Caco-2 (cell line): ENCODE data around the gene HOMER1. TPM values are rescaled to one million over a fixed set of nuclear protein-coding genes. Genes with fewer than 3 reads are reported as not detected.

Experiments used
- BruUV-seq: library from RNA; stranded (reverse); fragments of 400-500 nt; replicated peaks from 2 replicates; lab custom pipeline; 2021; lab: Mats Ljungman, UMichigan
- CTCF ChIA-PET: fragments of 300-600 bp; sonication (Branson Sonifier 250); formaldehyde crosslinking; loops from one replicate; lab custom pipeline; 2022; ENCODE audit warnings: antibody characterized with exemption; lab: Charles Lee
- POLR2A ChIA-PET: fragments of 300-600 bp; sonication (Branson Sonifier 250); formaldehyde crosslinking; loops from one replicate; lab custom pipeline; 2022; ENCODE audit warnings: antibody characterized with exemption; lab: Charles Lee
- DNase-seq, 2 experiments: peaks; one replicate each; pipeline versions ENCODE4 v3.0.0 to v3.0.0-alpha.2; 2020 to 2022
- H3K27me3 ChIP-seq: replicated peaks from 2 replicates; pipeline ENCODE4 v1.6.0; 2011; ENCODE audit warnings: low read length; ENCODE audit not compliant: control insufficient read depth, insufficient read depth
- H3K36me3 ChIP-seq: 2 replicates; pipeline ENCODE4 v1.5.1; 2011; ENCODE audit warnings: low read length; ENCODE audit not compliant: control insufficient read depth, insufficient read depth
- H3K4me1 ChIP-seq: fragments of 250-450 bp; sonication (Bioruptor Pico); 2 replicates; pipeline ENCODE4 v1.5.1; 2020; ENCODE audit warnings: mild to moderate bottlenecking
- H3K4me3 ChIP-seq: 2 replicates; pipeline ENCODE4 v1.5.1; 2011; ENCODE audit warnings: low read depth, mild to moderate bottlenecking, control low read depth, low read length
- H3K9me3 ChIP-seq: fragments of 250-450 bp; sonication (Bioruptor Pico); 2 replicates; pipeline ENCODE4 v1.5.1; 2020; ENCODE audit warnings: mild to moderate bottlenecking, moderate library complexity
- H3K27ac Mint-ChIP-seq: one replicate; pipeline ENCODE4 v1.8.0; 2022; ENCODE audit warnings: mixed read lengths; ENCODE audit not compliant: unreplicated experiment
- H3K27me3 Mint-ChIP-seq: one replicate; pipeline ENCODE4 v1.8.0; 2022; ENCODE audit warnings: mixed read lengths; ENCODE audit not compliant: insufficient read depth, unreplicated experiment
- H3K36me3 Mint-ChIP-seq: one replicate; pipeline ENCODE4 v1.8.0; 2022; ENCODE audit warnings: mild to moderate bottlenecking, mixed read lengths; ENCODE audit not compliant: insufficient read depth, unreplicated experiment
- H3K4me1 Mint-ChIP-seq: one replicate; pipeline ENCODE4 v1.8.0; 2022; ENCODE audit warnings: low read depth, mixed read lengths; ENCODE audit not compliant: unreplicated experiment
- H3K4me3 Mint-ChIP-seq: one replicate; pipeline ENCODE4 v1.8.0; 2022; ENCODE audit warnings: mild to moderate bottlenecking, moderate library complexity, mixed read lengths; ENCODE audit not compliant: unreplicated experiment
- H3K9me3 Mint-ChIP-seq: one replicate; pipeline ENCODE4 v1.8.0; 2022; ENCODE audit warnings: mixed read lengths; ENCODE audit not compliant: unreplicated experiment
- intact Hi-C: fragments of 100-400 bp; cut with micrococcal nuclease; formaldehyde crosslinking; loops from one replicate; pipeline ENCODE4 v1.10.0; 2022; ENCODE audit not compliant: unreplicated experiment
- total RNA-seq: library from RNA; stranded (reverse); gene quantifications from 2 replicates; pipeline ENCODE4 v1.2.3, GENCODE V29; 2022
- TF ChIP-seq, protein P1 (sequence below), 2 experiments: fragments of 200-600 bp in 1 of 2; IDR thresholded peaks; 1 replicate in 1 of 2; 2 replicates in 1 of 2; pipeline versions ENCODE4 v1.5.1 to v1.8.0; 2011 to 2022; ENCODE audit warnings: antibody characterized with exemption in 1 of 2, control low read depth in 1 of 2, inconsistent platforms in 1 of 2, low read depth in 1 of 2, low read length in 1 of 2, mild to moderate bottlenecking in 1 of 2, moderate library complexity in 1 of 2; ENCODE audit not compliant: insufficient read depth in 1 of 2, severe bottlenecking in 1 of 2, unreplicated experiment in 1 of 2

HOMER1 gene
- total RNA-seq, 1 experiment from 2014 or later = 22.2 TPM

GRCh38 chr5:79418276-79418675, 95.7 kb downstream of the HOMER1 start:
- Mint-ChIP-seq H3K9me3 (no peaks in the 10 kb centered on the region), H3K4me1 (no peaks in the 10 kb centered on the region), H3K27me3 (no peaks in the 10 kb centered on the region), H3K27ac (no peak overlapping the region), H3K36me3 (no peaks in the 10 kb centered on the region), H3K4me3 (no peak overlapping the region)
- DNase-seq = no peak
- BruUV-seq = no TSS peak
- CTCF ChIA-PET = no interaction called here
- H3K27me3 ChIP-seq = no peaks in the 10 kb centered on the region
- POLR2A ChIA-PET = no interaction called here
- H3K4me3 ChIP-seq = no peak overlapping the region
- intact Hi-C loops = no loop called here
- no peaks in the 10 kb centered on the region for H3K4me1 ChIP-seq
- TF ChIP-seq, protein P1, sequence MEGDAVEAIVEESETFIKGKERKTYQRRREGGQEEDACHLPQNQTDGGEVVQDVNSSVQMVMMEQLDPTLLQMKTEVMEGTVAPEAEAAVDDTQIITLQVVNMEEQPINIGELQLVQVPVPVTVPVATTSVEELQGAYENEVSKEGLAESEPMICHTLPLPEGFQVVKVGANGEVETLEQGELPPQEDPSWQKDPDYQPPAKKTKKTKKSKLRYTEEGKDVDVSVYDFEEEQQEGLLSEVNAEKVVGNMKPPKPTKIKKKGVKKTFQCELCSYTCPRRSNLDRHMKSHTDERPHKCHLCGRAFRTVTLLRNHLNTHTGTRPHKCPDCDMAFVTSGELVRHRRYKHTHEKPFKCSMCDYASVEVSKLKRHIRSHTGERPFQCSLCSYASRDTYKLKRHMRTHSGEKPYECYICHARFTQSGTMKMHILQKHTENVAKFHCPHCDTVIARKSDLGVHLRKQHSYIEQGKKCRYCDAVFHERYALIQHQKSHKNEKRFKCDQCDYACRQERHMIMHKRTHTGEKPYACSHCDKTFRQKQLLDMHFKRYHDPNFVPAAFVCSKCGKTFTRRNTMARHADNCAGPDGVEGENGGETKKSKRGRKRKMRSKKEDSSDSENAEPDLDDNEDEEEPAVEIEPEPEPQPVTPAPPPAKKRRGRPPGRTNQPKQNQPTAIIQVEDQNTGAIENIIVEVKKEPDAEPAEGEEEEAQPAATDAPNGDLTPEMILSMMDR (IDR thresholded peaks at IDR 0.05; ENCODE audit: insufficient read depth in 1 of 2, low read depth in 1 of 2, low read length in 1 of 2, severe bottlenecking in 1 of 2, unreplicated experiment in 1 of 2) = no peak
- no peaks in the 10 kb centered on the region for H3K9me3 ChIP-seq
- H3K36me3 ChIP-seq = no peaks in the 10 kb centered on the region

GRCh38 chr5:79417495-79417894, 96.4 kb downstream of the HOMER1 start:
- Histone ChIP-seq H3K36me3 (no peaks in the 10 kb centered on the region), H3K9me3 (no peaks in the 10 kb centered on the region), H3K4me3 (no peak overlapping the region), H3K4me1 (no peaks in the 10 kb centered on the region), H3K27me3 (no peaks in the 10 kb centered on the region)
- TF ChIP-seq, protein P1 (IDR thresholded peaks at IDR 0.05; ENCODE audit: insufficient read depth in 1 of 2, low read depth in 1 of 2, low read length in 1 of 2, severe bottlenecking in 1 of 2, unreplicated experiment in 1 of 2) = no peak
- Mint-ChIP-seq H3K27ac (no peak overlapping the region), H3K9me3 (no peaks in the 10 kb centered on the region), H3K4me3 (no peak overlapping the region), H3K27me3 (no peaks in the 10 kb centered on the region), H3K4me1 (no peaks in the 10 kb centered on the region), H3K36me3 (no peaks in the 10 kb centered on the region)
- no peak for DNase-seq
- POLR2A ChIA-PET = no interaction called here
- BruUV-seq = no TSS peak
- CTCF ChIA-PET = no interaction called here
- intact Hi-C loops = no loop called here

GRCh38 chr5:79416499-79416898, 97.4 kb downstream of the HOMER1 start:
- H3K27ac Mint-ChIP-seq = no peak overlapping the region
- TF ChIP-seq, protein P1 (IDR thresholded peaks at IDR 0.05; ENCODE audit: insufficient read depth in 1 of 2, low read depth in 1 of 2, low read length in 1 of 2, severe bottlenecking in 1 of 2, unreplicated experiment in 1 of 2) = no peak
- POLR2A ChIA-PET = no interaction called here
- no peaks in the 10 kb centered on the region for H3K4me1 ChIP-seq
- CTCF ChIA-PET = no interaction called here
- intact Hi-C loops = no loop called here
- no peak for DNase-seq
- no peaks in the 10 kb centered on the region for H3K4me1 Mint-ChIP-seq
- no peaks in the 10 kb centered on the region for H3K36me3 ChIP-seq
- H3K9me3 Mint-ChIP-seq = no peaks in the 10 kb centered on the region
- no peak overlapping the region for H3K4me3 Mint-ChIP-seq
- no peaks in the 10 kb centered on the region for H3K36me3 Mint-ChIP-seq
- no peak overlapping the region for H3K4me3 ChIP-seq
- H3K9me3 ChIP-seq = no peaks in the 10 kb centered on the region
- no peaks in the 10 kb centered on the region for H3K27me3 Mint-ChIP-seq
- H3K27me3 ChIP-seq = no peaks in the 10 kb centered on the region
- no TSS peak for BruUV-seq
